ENCODE measurements around the gene ADORA2A. TPM values are rescaled to one million over a fixed set of nuclear protein-coding genes. Genes with fewer than 3 reads are reported as not detected.

ADORA2A gene
- total RNA-seq, 1 donor from 2014 or later, result 3.5 TPM

GRCh38 chr22:24413736-24414385 is 13.5 kb upstream of the ADORA2A start:
- no peak for TF ChIP-seq CTCF (IDR thresholded peaks at IDR 0.05)
- Mint-ChIP-seq H3K27ac (ENCODE audit: unreplicated experiment) (no peak overlapping the region), H3K27me3 (ENCODE audit: unreplicated experiment) (no peaks in the 10 kb centered on the region), H3K4me1 (ENCODE audit: unreplicated experiment) (peaks cover 22% of the 10 kb centered on the region), H3K4me3 (ENCODE audit: unreplicated experiment) (no peak overlapping the region), H3K9me3 (ENCODE audit: unreplicated experiment) (no peaks in the 10 kb centered on the region), H3K36me3 (ENCODE audit: unreplicated experiment) (peaks cover 19% of the 10 kb centered on the region)
- no peak for DNase-seq (ENCODE audit: extremely low spot score, unreplicated experiment)

GRCh38 chr22:24414523-24414922 is 12.9 kb upstream of the ADORA2A start:
- H3K9me3 Mint-ChIP-seq (ENCODE audit: unreplicated experiment), result no peaks in the 10 kb centered on the region
- H3K27me3 Mint-ChIP-seq (ENCODE audit: unreplicated experiment), result no peaks in the 10 kb centered on the region
- H3K36me3 Mint-ChIP-seq (ENCODE audit: unreplicated experiment), result peaks cover 19% of the 10 kb centered on the region
- H3K4me3 Mint-ChIP-seq (ENCODE audit: unreplicated experiment), result no peak overlapping the region
- DNase-seq (ENCODE audit: extremely low spot score, unreplicated experiment), result no peak
- H3K27ac Mint-ChIP-seq (ENCODE audit: unreplicated experiment), result no peak overlapping the region
- H3K4me1 Mint-ChIP-seq (ENCODE audit: unreplicated experiment), result peaks cover 17% of the 10 kb centered on the region
- no peak for TF ChIP-seq CTCF (IDR thresholded peaks at IDR 0.05)

GRCh38 chr22:24414984-24415945 is 12.1 kb upstream of the ADORA2A start:
- Mint-ChIP-seq H3K36me3 (ENCODE audit: unreplicated experiment) (peaks cover 19% of the 10 kb centered on the region), H3K4me1 (ENCODE audit: unreplicated experiment) (peaks cover 12% of the 10 kb centered on the region), H3K27ac (ENCODE audit: unreplicated experiment) (no peak overlapping the region), H3K9me3 (ENCODE audit: unreplicated experiment) (no peaks in the 10 kb centered on the region), H3K27me3 (ENCODE audit: unreplicated experiment) (no peaks in the 10 kb centered on the region), H3K4me3 (ENCODE audit: unreplicated experiment) (no peak overlapping the region)
- no peak for TF ChIP-seq CTCF (IDR thresholded peaks at IDR 0.05)
- DNase-seq (ENCODE audit: extremely low spot score, unreplicated experiment), result no peak

- Mint-ChIP-seq H3K9me3 (ENCODE audit: unreplicated experiment) (no peaks in the 10 kb centered on the region), H3K4me1 (ENCODE audit: unreplicated experiment) (peaks cover 9% of the 10 kb centered on the region), H3K27me3 (ENCODE audit: unreplicated experiment) (no peaks in the 10 kb centered on the region), H3K27ac (ENCODE audit: unreplicated experiment) (no peak overlapping the region), H3K4me3 (ENCODE audit: unreplicated experiment) (no peak overlapping the region), H3K36me3 (ENCODE audit: unreplicated experiment) (peaks cover 15% of the 10 kb centered on the region)
- DNase-seq (ENCODE audit: extremely low spot score, unreplicated experiment), result no peak
- TF ChIP-seq CTCF (IDR thresholded peaks at IDR 0.05), result no peak
Observed at GRCh38 chr22:24416095-24416494, 11.3 kb upstream of the ADORA2A start.

GRCh38 chr22:24416611-24417010 is 10.8 kb upstream of the ADORA2A start:
- DNase-seq (ENCODE audit: extremely low spot score, unreplicated experiment), result no peak
- Mint-ChIP-seq H3K4me1 (ENCODE audit: unreplicated experiment) (peaks cover 6% of the 10 kb centered on the region), H3K27ac (ENCODE audit: unreplicated experiment) (no peak overlapping the region)

More at GRCh38 chr22:24416611-24417010, 10.8 kb upstream of the ADORA2A start:
- H3K27me3 Mint-ChIP-seq (ENCODE audit: unreplicated experiment), result no peaks in the 10 kb centered on the region
- no peak overlapping the region for H3K4me3 Mint-ChIP-seq (ENCODE audit: unreplicated experiment)
- TF ChIP-seq CTCF (IDR thresholded peaks at IDR 0.05), result no peak
- peaks cover 15% of the 10 kb centered on the region for H3K36me3 Mint-ChIP-seq (ENCODE audit: unreplicated experiment)
- H3K9me3 Mint-ChIP-seq (ENCODE audit: unreplicated experiment), result no peaks in the 10 kb centered on the region

All from osteocyte (in vitro differentiated cells).